ENCODE measurements around the gene CACNA1C.

Gene CACNA1C

DNA sequence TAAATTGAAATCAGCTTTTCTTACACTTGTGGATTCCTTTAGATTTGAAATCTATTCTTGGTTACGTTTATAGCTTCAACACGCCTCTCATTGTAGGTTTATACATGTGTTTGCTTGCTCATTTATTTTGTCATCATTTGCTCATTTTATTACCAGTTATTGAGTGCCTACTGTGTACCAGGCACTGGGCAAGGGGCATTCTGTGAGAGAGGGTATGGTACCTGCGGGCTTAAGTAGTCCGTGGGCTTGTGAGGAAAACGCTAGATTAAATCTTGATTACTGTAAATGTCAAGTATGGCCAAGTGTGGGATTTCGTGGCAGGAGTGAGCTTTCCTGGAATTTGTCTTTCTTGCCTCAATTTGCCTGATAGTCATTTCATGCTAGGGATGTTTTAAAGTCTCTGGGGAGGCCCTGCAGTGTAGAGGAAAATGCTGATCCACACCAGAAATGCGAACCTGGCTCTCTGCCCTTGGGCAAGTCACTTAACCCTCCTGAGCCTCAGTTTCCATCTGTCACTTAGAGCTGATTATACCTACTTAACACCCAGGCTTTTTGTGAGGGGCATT lies 92.7 kb downstream of the CACNA1C start:
- TF ChIP-seq, protein P1, sequence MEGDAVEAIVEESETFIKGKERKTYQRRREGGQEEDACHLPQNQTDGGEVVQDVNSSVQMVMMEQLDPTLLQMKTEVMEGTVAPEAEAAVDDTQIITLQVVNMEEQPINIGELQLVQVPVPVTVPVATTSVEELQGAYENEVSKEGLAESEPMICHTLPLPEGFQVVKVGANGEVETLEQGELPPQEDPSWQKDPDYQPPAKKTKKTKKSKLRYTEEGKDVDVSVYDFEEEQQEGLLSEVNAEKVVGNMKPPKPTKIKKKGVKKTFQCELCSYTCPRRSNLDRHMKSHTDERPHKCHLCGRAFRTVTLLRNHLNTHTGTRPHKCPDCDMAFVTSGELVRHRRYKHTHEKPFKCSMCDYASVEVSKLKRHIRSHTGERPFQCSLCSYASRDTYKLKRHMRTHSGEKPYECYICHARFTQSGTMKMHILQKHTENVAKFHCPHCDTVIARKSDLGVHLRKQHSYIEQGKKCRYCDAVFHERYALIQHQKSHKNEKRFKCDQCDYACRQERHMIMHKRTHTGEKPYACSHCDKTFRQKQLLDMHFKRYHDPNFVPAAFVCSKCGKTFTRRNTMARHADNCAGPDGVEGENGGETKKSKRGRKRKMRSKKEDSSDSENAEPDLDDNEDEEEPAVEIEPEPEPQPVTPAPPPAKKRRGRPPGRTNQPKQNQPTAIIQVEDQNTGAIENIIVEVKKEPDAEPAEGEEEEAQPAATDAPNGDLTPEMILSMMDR (conservative IDR thresholded peaks at IDR 0.05; ENCODE audit: low read depth), result no peak
- DNase-seq (ENCODE audit: low spot score), result no peak
- POLR2A ChIA-PET (ENCODE audit: low non-redundant PET), result no interaction called here
- H3K27ac ChIP-seq, result no peak overlapping the region
- CTCF ChIA-PET, result no interaction called here

DNA sequence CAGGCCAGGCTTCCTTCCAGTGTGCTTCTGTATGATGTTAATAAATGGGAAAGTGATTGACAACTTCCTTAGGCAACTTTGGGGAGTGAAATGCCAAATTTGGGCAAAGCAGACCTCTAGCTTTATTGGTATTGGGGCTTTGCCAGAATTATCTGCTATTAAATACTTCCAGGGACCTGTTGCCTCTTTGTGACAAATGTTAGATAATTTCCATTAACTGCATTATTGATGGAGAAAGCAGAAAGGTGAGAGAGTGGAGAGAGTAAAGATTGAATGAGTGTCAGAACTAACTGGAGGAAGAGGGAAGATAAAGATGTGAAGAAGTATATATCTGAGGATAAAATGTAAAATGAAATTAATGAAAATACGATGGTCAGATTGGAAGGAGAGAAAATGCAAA lies 94.5 kb downstream of the CACNA1C start:
- DNase-seq (ENCODE audit: low spot score), result no peak
- POLR2A ChIA-PET (ENCODE audit: low non-redundant PET), result no interaction called here
- H3K27ac ChIP-seq, result no peak overlapping the region
- TF ChIP-seq, protein P1 (conservative IDR thresholded peaks at IDR 0.05; ENCODE audit: low read depth), result no peak
- CTCF ChIA-PET, result no interaction called here

DNA sequence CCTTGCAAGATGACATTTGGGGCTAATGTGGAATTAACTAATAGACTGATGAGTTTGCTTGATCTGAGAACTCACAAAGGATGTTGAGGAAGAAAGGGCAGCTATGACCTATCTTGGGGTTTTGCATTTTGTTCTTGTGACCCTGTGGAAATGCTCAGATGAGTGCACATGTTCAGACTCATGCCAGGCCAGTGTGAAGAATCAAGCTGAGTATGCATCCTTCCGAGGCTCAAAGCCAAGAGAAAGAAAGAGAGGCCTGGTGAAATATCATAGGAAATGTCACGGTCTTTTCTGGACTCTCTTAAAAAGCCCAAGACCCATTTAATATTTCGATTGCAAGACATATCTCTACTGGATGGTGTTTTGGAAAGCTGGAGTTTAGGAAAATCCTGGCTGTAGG lies 96.3 kb downstream of the CACNA1C start:
- CTCF ChIA-PET, result no interaction called here
- DNase-seq (ENCODE audit: low spot score), result no peak
- POLR2A ChIA-PET (ENCODE audit: low non-redundant PET), result no interaction called here
- H3K27ac ChIP-seq, result no peak overlapping the region
- TF ChIP-seq, protein P1 (conservative IDR thresholded peaks at IDR 0.05; ENCODE audit: low read depth), result no peak

DNA sequence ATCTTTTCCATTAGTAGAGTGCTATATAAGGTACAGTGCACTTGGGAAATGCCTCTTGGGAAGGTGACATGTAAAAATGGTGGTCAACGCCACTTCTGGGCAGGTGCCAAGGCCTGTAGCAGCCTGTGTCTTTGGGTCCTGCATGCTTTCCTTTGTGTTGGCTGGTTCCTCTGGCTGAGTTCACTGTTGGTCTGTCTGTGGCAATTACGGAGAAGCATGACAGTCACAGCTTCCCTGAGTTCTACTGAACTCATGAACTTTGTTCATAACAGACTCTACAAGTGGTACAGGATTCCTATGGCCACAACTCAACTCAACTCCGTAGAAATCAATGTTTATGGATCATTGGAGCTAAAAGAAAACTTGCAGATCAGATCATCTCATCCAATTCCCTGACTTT lies 98.0 kb downstream of the CACNA1C start:
- CTCF ChIA-PET, result no interaction called here
- no peak for DNase-seq (ENCODE audit: low spot score)
- POLR2A ChIA-PET (ENCODE audit: low non-redundant PET), result no interaction called here
- no peak overlapping the region for H3K27ac ChIP-seq
- TF ChIP-seq, protein P1 (conservative IDR thresholded peaks at IDR 0.05; ENCODE audit: low read depth), result no peak

DNA sequence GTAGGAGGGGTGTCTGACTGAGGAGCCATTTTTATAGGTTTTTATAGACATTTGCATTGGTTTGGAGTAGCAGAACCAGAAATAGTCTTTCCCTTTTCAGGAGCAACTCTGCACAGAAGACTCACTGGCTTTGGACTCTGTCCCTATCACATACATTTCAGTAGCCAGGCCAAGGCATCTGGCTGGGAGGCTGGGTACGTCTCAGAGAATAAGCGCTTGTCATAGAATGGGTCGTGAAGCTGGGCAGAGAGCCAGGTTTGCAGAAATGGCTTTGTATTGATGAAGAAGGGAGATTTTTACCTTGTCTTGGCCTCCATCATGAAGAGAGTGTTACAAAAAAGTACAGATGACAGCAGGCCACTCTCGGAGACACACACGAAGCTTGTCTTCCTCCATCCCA lies 98.6 kb downstream of the CACNA1C start:
- ChIA-PET CTCF (no interaction called here), POLR2A (ENCODE audit: low non-redundant PET) (no interaction called here)
- no peak overlapping the region for H3K27ac ChIP-seq
- TF ChIP-seq, protein P1 (conservative IDR thresholded peaks at IDR 0.05; ENCODE audit: low read depth), result no peak
- no peak for DNase-seq (ENCODE audit: low spot score)

DNA sequence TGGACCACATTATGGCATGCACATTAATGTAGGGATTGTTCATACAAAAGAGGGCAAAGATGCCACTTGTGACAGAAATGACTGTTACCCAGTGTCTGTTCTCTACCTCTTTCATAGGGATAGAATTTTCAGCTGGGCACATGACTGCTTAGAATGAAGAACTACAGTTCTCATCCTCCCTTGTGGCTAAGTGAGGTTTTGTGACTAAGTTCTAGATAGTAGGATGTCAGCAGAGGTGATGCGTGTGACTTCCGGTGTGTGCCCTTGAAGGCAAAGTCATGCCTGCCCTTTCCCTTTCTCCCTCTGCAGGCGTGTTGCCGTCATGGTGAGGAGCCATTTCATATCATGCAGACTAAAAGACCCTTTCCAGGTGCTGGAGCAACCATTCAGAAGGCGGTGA lies 99.3 kb downstream of the CACNA1C start:
- no peak overlapping the region for H3K27ac ChIP-seq
- ChIA-PET POLR2A (ENCODE audit: low non-redundant PET) (no interaction called here), CTCF (no interaction called here)
- TF ChIP-seq, protein P1 (conservative IDR thresholded peaks at IDR 0.05; ENCODE audit: low read depth), result no peak
- no peak for DNase-seq (ENCODE audit: low spot score)

DNA sequence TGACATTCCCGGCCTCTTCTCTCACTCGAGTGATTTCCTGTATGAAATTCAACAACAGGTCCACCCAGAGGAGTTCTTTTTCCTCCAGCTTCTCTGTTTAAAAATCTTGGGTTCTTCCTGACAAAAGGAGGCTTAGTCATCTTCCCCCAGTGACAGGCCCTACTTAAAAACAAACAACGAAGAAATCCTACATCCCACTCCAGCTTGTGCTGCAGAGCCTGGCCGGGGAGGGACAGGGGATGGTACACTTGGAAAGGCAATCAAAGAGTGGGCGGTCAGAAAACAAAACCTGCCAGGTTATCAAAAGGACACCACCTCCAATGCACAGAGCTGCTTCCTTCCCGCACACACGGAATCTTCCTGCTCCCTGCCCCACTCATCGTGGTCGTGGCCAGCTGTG lies 101.3 kb downstream of the CACNA1C start:
- POLR2A ChIA-PET (ENCODE audit: low non-redundant PET), result no interaction called here
- H3K27ac ChIP-seq, result no peak overlapping the region
- CTCF ChIA-PET, result no interaction called here
- DNase-seq (ENCODE audit: low spot score), result no peak
- TF ChIP-seq, protein P1 (conservative IDR thresholded peaks at IDR 0.05; ENCODE audit: low read depth), result no peak

All from RWPE1 (cell line).